Glutamatergic neuron (in vitro differentiated cells): ENCODE results near the gene NAA60. TPM values are rescaled to one million over a fixed set of nuclear protein-coding genes. Genes with fewer than 3 reads are reported as not detected.

ENCODE experiments used
- DNase-seq: peaks from one replicate; pipeline ENCODE4 v3.0.0; 2022
- H3K27ac Mint-ChIP-seq: one replicate; pipeline ENCODE4 v1.8.0; 2020; ENCODE audit warnings: mild to moderate bottlenecking, mixed read lengths, inconsistent platforms; ENCODE audit not compliant: unreplicated experiment
- H3K27me3 Mint-ChIP-seq: one replicate; pipeline ENCODE4 v1.8.0; 2020; ENCODE audit warnings: mild to moderate bottlenecking, moderate library complexity, mixed read lengths, inconsistent platforms; ENCODE audit not compliant: unreplicated experiment
- H3K36me3 Mint-ChIP-seq: one replicate; pipeline ENCODE4 v1.8.0; 2020; ENCODE audit warnings: mild to moderate bottlenecking, mixed read lengths, inconsistent platforms; ENCODE audit not compliant: unreplicated experiment
- H3K4me1 Mint-ChIP-seq: one replicate; pipeline ENCODE4 v1.8.0; 2020; ENCODE audit warnings: mild to moderate bottlenecking, low read depth, mixed read lengths, inconsistent platforms; ENCODE audit not compliant: unreplicated experiment
- H3K4me3 Mint-ChIP-seq: one replicate; pipeline ENCODE4 v1.8.0; 2020; ENCODE audit warnings: mild to moderate bottlenecking, mixed read lengths, inconsistent platforms; ENCODE audit not compliant: unreplicated experiment
- H3K9me3 Mint-ChIP-seq: one replicate; pipeline ENCODE4 v1.8.0; 2020; ENCODE audit warnings: mild to moderate bottlenecking, moderate library complexity, mixed read lengths, inconsistent platforms; ENCODE audit not compliant: unreplicated experiment
- total RNA-seq: library from RNA; stranded (reverse); fragmentation: NEBNext Ultra II Directional; extraction: Animal tissue kit (Norgen Biotek cat#: 25700); gene quantifications from one replicate; pipeline ENCODE4 v1.2.1, GENCODE V29; 2021; ENCODE audit not compliant: unreplicated experiment
- TF ChIP-seq, protein P1 (sequence below): fragments of 200-600 bp; sonication (generic); IDR thresholded peaks from one replicate; pipeline ENCODE4 v1.5.0; 2021; ENCODE audit not compliant: partially characterized antibody, unreplicated experiment

NAA60 gene
- total RNA-seq, 1 donor from 2014 or later, result 69.9 TPM

DNA sequence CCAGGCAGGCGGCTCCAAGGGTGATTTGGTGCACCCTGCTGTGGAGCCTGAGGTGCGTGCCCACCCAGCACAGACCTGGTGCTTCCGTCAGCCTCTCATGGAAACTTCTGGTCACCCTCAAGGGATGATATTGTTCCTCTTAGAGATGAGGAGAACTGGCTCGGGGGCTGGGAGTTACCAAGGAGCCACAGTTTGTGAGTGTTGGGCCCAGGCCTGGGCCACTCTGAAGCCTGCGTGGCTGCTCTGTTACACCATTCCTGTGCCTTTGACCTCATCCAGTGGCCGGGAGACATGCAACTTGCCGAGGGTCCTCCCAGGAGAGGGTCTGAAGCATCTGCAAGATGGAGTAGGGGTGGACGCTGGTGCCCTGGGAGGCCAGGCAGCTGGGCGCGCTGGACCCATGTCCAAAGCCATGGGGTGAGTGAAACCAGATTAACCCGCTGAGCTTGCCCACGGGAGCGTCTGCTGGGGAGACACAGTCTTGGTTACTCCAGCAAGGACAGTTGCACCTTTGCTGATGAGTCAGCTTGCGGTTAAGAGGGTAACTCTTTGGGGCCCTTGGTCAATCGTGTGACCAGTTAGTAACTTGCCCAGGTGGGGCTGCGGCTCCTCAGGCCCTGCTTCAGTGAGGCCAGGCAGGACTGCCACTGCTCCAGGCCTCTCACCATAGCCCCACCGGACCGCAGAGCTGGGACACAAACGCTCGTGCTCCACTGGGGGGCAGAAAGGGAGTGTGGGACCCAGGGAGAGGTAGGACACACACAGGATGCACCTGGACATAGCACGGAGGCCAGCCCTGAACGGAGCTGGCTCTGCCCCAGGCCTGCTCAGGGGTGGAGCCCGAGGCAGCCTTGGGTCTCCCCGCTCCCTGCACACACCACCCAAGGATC is 44.3 kb downstream of the NAA60 start:
- H3K27me3 Mint-ChIP-seq, result peaks cover 24% of the 10 kb centered on the region
- no peak for DNase-seq
- peaks cover 40% of the 10 kb centered on the region for H3K4me1 Mint-ChIP-seq
- H3K4me3 Mint-ChIP-seq, result no peak overlapping the region
- no peaks in the 10 kb centered on the region for H3K36me3 Mint-ChIP-seq
- TF ChIP-seq, protein P1, sequence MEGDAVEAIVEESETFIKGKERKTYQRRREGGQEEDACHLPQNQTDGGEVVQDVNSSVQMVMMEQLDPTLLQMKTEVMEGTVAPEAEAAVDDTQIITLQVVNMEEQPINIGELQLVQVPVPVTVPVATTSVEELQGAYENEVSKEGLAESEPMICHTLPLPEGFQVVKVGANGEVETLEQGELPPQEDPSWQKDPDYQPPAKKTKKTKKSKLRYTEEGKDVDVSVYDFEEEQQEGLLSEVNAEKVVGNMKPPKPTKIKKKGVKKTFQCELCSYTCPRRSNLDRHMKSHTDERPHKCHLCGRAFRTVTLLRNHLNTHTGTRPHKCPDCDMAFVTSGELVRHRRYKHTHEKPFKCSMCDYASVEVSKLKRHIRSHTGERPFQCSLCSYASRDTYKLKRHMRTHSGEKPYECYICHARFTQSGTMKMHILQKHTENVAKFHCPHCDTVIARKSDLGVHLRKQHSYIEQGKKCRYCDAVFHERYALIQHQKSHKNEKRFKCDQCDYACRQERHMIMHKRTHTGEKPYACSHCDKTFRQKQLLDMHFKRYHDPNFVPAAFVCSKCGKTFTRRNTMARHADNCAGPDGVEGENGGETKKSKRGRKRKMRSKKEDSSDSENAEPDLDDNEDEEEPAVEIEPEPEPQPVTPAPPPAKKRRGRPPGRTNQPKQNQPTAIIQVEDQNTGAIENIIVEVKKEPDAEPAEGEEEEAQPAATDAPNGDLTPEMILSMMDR, result no peak
- peak overlapping the region; percentile 89 for H3K27ac Mint-ChIP-seq
- peaks cover 18% of the 10 kb centered on the region for H3K9me3 Mint-ChIP-seq

DNA sequence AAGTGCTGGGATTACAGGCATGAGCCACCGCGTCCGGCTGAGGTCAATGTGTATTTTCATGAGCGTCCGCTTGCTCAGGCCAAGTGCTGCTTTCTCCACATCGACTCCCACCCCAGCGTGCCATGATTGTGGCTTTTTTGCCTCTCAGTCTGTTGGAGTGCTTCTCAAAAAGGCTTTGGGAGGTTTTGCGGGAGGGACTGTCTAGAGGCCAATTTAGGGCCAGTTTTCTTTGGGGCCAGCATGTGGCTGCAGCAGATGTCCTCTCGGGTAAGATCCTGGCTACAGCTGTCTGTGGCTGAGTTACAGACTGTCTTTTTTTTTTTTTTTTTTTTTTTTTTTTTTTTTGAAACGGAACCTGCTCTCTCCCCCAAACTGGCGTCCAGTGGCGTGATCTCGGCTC is 45.3 kb downstream of the NAA60 start:
- Mint-ChIP-seq H3K36me3 (no peaks in the 10 kb centered on the region), H3K4me1 (peaks cover 35% of the 10 kb centered on the region), H3K27me3 (peaks cover 21% of the 10 kb centered on the region), H3K27ac (peak overlapping the region; percentile 89), H3K4me3 (peak overlapping the region; percentile 54), H3K9me3 (peaks cover 14% of the 10 kb centered on the region)
- TF ChIP-seq, protein P1, result no peak
- no peak for DNase-seq

DNA sequence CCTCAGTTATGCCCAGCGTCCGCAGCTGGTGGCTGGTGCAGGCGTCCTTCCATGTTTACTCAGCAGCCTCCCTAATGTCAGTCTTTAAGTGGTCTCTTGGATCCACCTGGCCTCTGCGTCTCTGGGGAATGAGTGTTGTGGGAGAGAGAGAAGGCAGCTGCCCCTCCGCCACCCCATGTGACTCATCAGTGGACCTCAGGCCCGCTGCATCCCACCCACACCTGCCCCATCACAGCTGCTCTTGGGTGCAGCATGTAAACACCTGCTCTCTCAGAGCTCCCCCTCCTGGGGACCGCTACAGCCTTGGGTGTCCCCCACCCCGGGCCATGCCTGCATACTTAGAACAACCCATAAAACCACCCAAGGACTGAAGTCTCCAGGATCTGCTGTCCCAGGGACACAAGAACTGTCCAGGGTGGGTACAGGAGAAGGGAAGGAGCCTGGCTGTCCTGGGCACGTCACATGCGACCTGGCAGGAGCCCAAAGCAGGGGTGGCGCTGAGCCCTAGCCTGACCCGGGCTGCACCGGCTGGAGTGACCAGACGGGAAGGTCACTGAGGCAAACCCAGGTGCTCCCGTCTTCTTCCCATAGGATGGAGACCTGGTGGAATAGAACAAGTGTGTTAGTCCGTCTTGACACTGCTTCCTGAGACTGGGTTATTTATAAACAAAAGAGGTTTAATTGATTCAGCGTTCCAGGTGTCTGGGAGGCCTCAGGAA is 47.6 kb downstream of the NAA60 start:
- DNase-seq, result peak; percentile 62
- H3K4me3 Mint-ChIP-seq, result peak overlapping the region; percentile 26
- H3K4me1 Mint-ChIP-seq, result peaks cover 24% of the 10 kb centered on the region
- peaks cover 15% of the 10 kb centered on the region for H3K27me3 Mint-ChIP-seq
- H3K36me3 Mint-ChIP-seq, result no peaks in the 10 kb centered on the region
- peak overlapping the region; percentile 28 for H3K27ac Mint-ChIP-seq
- TF ChIP-seq, protein P1, result no peak
- peaks cover 15% of the 10 kb centered on the region for H3K9me3 Mint-ChIP-seq

DNA sequence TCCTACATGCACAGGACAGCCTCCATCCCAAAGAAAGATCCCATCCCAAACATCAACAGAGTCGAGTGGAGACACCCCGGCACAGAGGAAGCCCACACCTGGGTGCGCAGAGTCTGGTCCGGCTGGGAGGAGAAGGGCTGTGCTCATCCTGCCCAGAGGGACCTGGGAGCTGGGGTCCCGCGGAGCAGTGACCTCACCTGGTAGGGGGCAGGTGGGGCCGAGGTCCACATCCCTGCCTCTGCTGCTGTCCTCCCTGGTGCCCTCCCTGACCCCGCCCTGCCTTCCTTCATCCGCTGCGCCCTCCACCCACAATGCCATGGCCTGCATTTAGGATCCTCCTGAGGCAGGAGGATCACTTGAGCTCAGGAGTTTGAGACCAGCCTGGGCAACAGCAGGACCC is 48.9 kb downstream of the NAA60 start:
- Mint-ChIP-seq H3K27me3 (peaks cover 15% of the 10 kb centered on the region), H3K36me3 (no peaks in the 10 kb centered on the region), H3K9me3 (peaks cover 15% of the 10 kb centered on the region), H3K4me3 (no peak overlapping the region), H3K4me1 (peaks cover 21% of the 10 kb centered on the region), H3K27ac (peak overlapping the region; percentile 96)
- TF ChIP-seq, protein P1, result no peak
- DNase-seq, result no peak
